CD14-positive monocyte (primary cell): Measurements from ENCODE around the gene UPB1. TPM values are rescaled to one million over a fixed set of nuclear protein-coding genes. Genes with fewer than 3 reads are reported as not detected.
A peak's percentile ranks its signal among the peaks of the same experiment; 100 is the strongest.

Source experiments
- DNase-seq, 3 donors: peaks; one replicate each; pipeline ENCODE4 v3.0.0-alpha.2; 2011 to 2022
- H2AFZ ChIP-seq: 2 replicates; pipeline ENCODE4 v1.6.0; 2012; ENCODE audit warnings: mild to moderate bottlenecking, low read depth, low read length, inconsistent platforms; ENCODE audit not compliant: insufficient read depth, poor library complexity, severe bottlenecking
- H3K27ac ChIP-seq, 2 donors: 1 replicate in 1 of 2; 2 replicates in 1 of 2; pipeline ENCODE4 v1.5.1; 2012 to 2013; ENCODE audit warnings: low read length in 2 of 2, control low read depth in 1 of 2, inconsistent platforms in 1 of 2, low read depth in 1 of 2, mild to moderate bottlenecking in 1 of 2
- H3K27me3 ChIP-seq, 2 donors: one replicate each; pipeline versions ENCODE4 v1.6.0 to v1.6.1; 2011 to 2013; ENCODE audit warnings: low read length in 2 of 2; ENCODE audit not compliant: control insufficient read depth in 2 of 2, insufficient read depth in 2 of 2
- H3K36me3 ChIP-seq, 2 donors: replicated peaks in 1 of 2; 1 replicate in 1 of 2; 2 replicates in 1 of 2; pipeline versions ENCODE4 v1.5.1 to v1.6.1; 2012 to 2013; ENCODE audit warnings: low read length in 2 of 2, control low read depth in 1 of 2, inconsistent platforms in 1 of 2, mild to moderate bottlenecking in 1 of 2; ENCODE audit not compliant: insufficient read depth in 2 of 2, control insufficient read depth in 1 of 2
- H3K4me1 ChIP-seq, 2 donors: 1 replicate in 1 of 2; 2 replicates in 1 of 2; pipeline versions ENCODE4 v1.5.1 to v1.6.1; 2012 to 2013; ENCODE audit warnings: low read length in 2 of 2, control low read depth in 1 of 2, inconsistent platforms in 1 of 2, mild to moderate bottlenecking in 1 of 2, moderate library complexity in 1 of 2; ENCODE audit not compliant: insufficient read depth in 2 of 2, control insufficient read depth in 1 of 2
- H3K4me2 ChIP-seq: replicated peaks from 2 replicates; pipeline ENCODE3; 2012; ENCODE audit warnings: low read length, moderate library complexity, mild to moderate bottlenecking; ENCODE audit not compliant: poor library complexity, severe bottlenecking; ENCODE audit errors: extremely low read depth
- H3K4me3 ChIP-seq, 3 experiments: fragments of 200-600 bp in 1 of 3; sonication (generic) in 1 of 3; replicated peaks in 1 of 3; 1 replicate in 2 of 3; 2 replicates in 1 of 3; pipeline ENCODE4 v1.5.1; 2011 to 2013; ENCODE audit warnings: low read length in 3 of 3, mild to moderate bottlenecking in 3 of 3, control low read depth in 2 of 3, low read depth in 2 of 3, inconsistent platforms in 1 of 3, moderate library complexity in 1 of 3
- H3K79me2 ChIP-seq: 2 replicates; pipeline ENCODE4 v1.6.0; 2012; ENCODE audit warnings: mild to moderate bottlenecking, control low read depth, inconsistent platforms, low read length, moderate library complexity; ENCODE audit not compliant: insufficient read depth
- H3K9ac ChIP-seq: 2 replicates; pipeline ENCODE4 v1.6.0; 2017; ENCODE audit warnings: low read length, mild to moderate bottlenecking; ENCODE audit not compliant: insufficient read depth, poor library complexity, severe bottlenecking
- H3K9me3 ChIP-seq, 2 donors: replicated peaks in 1 of 2; 1 replicate in 1 of 2; 2 replicates in 1 of 2; pipeline versions ENCODE4 v1.5.1 to v1.6.1; 2012 to 2013; ENCODE audit warnings: low read length in 2 of 2, control low read depth in 1 of 2; ENCODE audit not compliant: control insufficient read depth in 1 of 2, insufficient read depth in 1 of 2
- H4K20me1 ChIP-seq: 2 replicates; pipeline ENCODE4 v1.6.0; 2012; ENCODE audit warnings: mild to moderate bottlenecking, low read length, control low read depth, moderate library complexity; ENCODE audit not compliant: insufficient read depth
- H3K27ac Mint-ChIP-seq, 7 donors: one replicate each; pipeline ENCODE4 v1.8.0; 2020; ENCODE audit warnings: mild to moderate bottlenecking in 7 of 7, mixed read lengths in 7 of 7, moderate library complexity in 6 of 7, inconsistent platforms in 2 of 7
- H3K27me3 Mint-ChIP-seq, 3 donors: one replicate each; pipeline ENCODE4 v1.8.0; 2021 to 2022; ENCODE audit warnings: low read depth in 3 of 3, mild to moderate bottlenecking in 3 of 3, mixed read lengths in 3 of 3, moderate library complexity in 3 of 3, inconsistent platforms in 1 of 3
- H3K36me3 Mint-ChIP-seq, 2 donors: one replicate each; pipeline ENCODE4 v1.8.0; 2020; ENCODE audit warnings: mixed read lengths in 2 of 2, inconsistent platforms in 1 of 2, mild to moderate bottlenecking in 1 of 2
- H3K4me1 Mint-ChIP-seq: one replicate; pipeline ENCODE4 v1.8.0; 2020; ENCODE audit warnings: mild to moderate bottlenecking, mixed read lengths
- H3K4me3 Mint-ChIP-seq, 2 donors: one replicate each; pipeline ENCODE4 v1.8.0; 2020; ENCODE audit warnings: mild to moderate bottlenecking in 2 of 2, mixed read lengths in 2 of 2, moderate library complexity in 1 of 2
- H3K9me3 Mint-ChIP-seq, 7 donors: one replicate each; pipeline ENCODE4 v1.8.0; 2020 to 2022; ENCODE audit warnings: mixed read lengths in 7 of 7, mild to moderate bottlenecking in 6 of 7, moderate library complexity in 6 of 7, inconsistent platforms in 2 of 7
- WGBS: methylation state at CpG from one replicate; pipeline ENCODE4 v1.1.5; 2013; ENCODE audit warnings: missing lambda C conversion rate; ENCODE audit not compliant: insufficient coverage; 5-methylcytosine and 5-hydroxymethylcytosine counted together
- intact Hi-C, 2 donors: fragments of 100-400 bp; cut with micrococcal nuclease; formaldehyde crosslinking; loops; one replicate each; pipeline versions ENCODE4 v1.15.0 to v1.15.1; 2023
- polyA plus RNA-seq, 3 donors: library from polyadenylated mRNA; depleted of rRNA in 1 of 3; unstranded in 2 of 3; stranded (reverse) in 1 of 3; fragments of 300-500 nt in 2 of 3; fragments of >200 nt in 1 of 3; fragmentation: Illumina TruSeq in 2 of 3; gene quantifications; 1 replicate in 2 of 3; 2 replicates in 1 of 3; pipeline ENCODE4 v1.2.3, GENCODE V29; 2012 to 2021
- TF ChIP-seq, protein P1 (sequence below): fragments of 200-600 bp; IDR thresholded peaks from one replicate; pipeline ENCODE4 v1.8.0; 2022; ENCODE audit warnings: antibody characterized with exemption, mild to moderate bottlenecking

UPB1 gene
- polyA plus RNA-seq, 3 donors, result 0.13 to 0.17 TPM; not detected in 1

DNA sequence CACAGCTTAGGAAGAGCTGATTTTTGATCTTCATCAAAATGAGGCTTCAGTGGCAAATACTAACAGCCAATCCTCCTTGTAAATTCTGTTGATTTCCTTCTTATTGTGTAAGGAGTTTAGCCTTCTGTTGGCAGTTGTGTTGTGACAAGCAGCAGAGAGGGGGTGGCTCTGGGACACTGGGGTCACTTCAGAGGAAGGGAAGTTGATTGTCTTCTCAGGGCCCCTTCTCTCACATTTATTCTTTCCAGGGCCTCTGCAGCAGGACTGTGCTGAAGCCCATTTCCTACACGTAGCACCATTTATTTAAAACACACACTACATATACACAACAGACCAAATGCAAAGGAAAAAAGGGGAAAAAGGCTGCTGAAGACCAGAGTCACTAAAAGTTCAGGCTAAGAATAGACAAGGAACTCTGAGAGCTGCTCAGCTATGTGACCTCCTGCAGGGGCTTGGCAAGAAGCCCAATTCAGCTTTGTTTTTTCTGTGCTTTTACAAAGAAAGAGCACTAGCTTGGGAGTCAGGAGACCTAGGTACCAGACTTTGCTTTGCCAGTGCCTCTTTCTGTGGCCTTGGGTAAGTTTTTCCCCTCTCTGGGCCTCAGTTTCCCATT lies 28.3 kb upstream of the UPB1 start:
- no peak overlapping the region for H2AFZ ChIP-seq
- no peaks in the 10 kb centered on the region for H4K20me1 ChIP-seq
- H3K4me3 ChIP-seq, result peak overlapping the region in 1 of 3 experiments; percentile 48
- peak overlapping the region; percentile 64 to 91 (median 79) for H3K27ac Mint-ChIP-seq
- no peaks in the 10 kb centered on the region for H3K27me3 ChIP-seq
- intact Hi-C loops, result loop anchor here in 1 of 2 donors (5.0 kb wide), 1 partner anchor 35 kb away; no protein-coding TSS in a partner anchor
- H3K4me3 Mint-ChIP-seq, result peak overlapping the region; percentile 37 to 72
- peaks cover 57% of the 10 kb centered on the region for H3K4me1 Mint-ChIP-seq
- no peak for DNase-seq
- no CpG with 5 or more reads among the region's 1 CpG for WGBS
- H3K27ac ChIP-seq, result peak overlapping the region; percentile 37 to 58
- TF ChIP-seq, protein P1, sequence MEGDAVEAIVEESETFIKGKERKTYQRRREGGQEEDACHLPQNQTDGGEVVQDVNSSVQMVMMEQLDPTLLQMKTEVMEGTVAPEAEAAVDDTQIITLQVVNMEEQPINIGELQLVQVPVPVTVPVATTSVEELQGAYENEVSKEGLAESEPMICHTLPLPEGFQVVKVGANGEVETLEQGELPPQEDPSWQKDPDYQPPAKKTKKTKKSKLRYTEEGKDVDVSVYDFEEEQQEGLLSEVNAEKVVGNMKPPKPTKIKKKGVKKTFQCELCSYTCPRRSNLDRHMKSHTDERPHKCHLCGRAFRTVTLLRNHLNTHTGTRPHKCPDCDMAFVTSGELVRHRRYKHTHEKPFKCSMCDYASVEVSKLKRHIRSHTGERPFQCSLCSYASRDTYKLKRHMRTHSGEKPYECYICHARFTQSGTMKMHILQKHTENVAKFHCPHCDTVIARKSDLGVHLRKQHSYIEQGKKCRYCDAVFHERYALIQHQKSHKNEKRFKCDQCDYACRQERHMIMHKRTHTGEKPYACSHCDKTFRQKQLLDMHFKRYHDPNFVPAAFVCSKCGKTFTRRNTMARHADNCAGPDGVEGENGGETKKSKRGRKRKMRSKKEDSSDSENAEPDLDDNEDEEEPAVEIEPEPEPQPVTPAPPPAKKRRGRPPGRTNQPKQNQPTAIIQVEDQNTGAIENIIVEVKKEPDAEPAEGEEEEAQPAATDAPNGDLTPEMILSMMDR, result no peak
- no peaks in the 10 kb centered on the region for H3K79me2 ChIP-seq
- H3K9me3 ChIP-seq, result no peaks in the 10 kb centered on the region
- peaks cover 0 to 3% (median 0%) of the 10 kb centered on the region in 7 donors for H3K9me3 Mint-ChIP-seq
- H3K27me3 Mint-ChIP-seq, result no peaks in the 10 kb centered on the region
- peak overlapping the region; percentile 2 for H3K9ac ChIP-seq
- no peaks in the 10 kb centered on the region for H3K36me3 ChIP-seq
- peaks cover 48 to 64% of the 10 kb centered on the region in 2 donors for H3K4me1 ChIP-seq
- H3K4me2 ChIP-seq, result peak overlapping the region; percentile 52
- H3K36me3 Mint-ChIP-seq, result peaks cover 0 to 2% of the 10 kb centered on the region in 2 donors

DNA sequence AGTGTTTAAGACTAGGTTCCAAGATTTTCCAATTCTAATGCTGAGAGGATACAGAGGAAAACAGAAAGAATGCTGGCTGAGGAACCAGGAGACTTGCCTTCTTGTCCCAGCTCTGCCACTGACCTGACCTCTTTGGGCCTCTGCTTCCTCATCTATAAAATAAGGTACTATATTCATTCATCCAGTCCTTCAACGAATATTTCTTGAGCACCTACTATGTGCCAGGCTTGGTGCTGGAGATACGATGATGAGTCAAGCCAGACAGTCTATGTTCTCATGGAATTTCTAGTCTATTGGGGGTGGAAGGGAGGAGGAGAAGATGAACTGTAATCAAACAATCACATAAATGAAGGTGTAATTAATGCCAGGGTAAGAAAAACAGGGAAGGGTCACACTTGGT lies 27.8 kb upstream of the UPB1 start:
- Histone ChIP-seq H3K4me2 (peak overlapping the region; percentile 52), H4K20me1 (no peaks in the 10 kb centered on the region), H3K79me2 (no peaks in the 10 kb centered on the region), H3K27ac (peak overlapping the region; percentile 37 to 58), H3K4me1 (peaks cover 47 to 63% of the 10 kb centered on the region in 2 donors), H3K36me3 (no peaks in the 10 kb centered on the region), H3K4me3 (peak overlapping the region in 1 of 3 experiments; percentile 48), H3K27me3 (no peaks in the 10 kb centered on the region), H2AFZ (no peak overlapping the region), H3K9me3 (no peaks in the 10 kb centered on the region), H3K9ac (no peak overlapping the region)
- Mint-ChIP-seq H3K4me3 (peak overlapping the region; percentile 37 to 72), H3K9me3 (peaks cover 0 to 3% (median 0%) of the 10 kb centered on the region in 7 donors), H3K27me3 (no peaks in the 10 kb centered on the region), H3K36me3 (no peaks in the 10 kb centered on the region), H3K4me1 (peaks cover 57% of the 10 kb centered on the region), H3K27ac (peak overlapping the region; percentile 53 to 91 (median 79))
- no peak for DNase-seq
- whole genome bisulfite sequencing, result no CpG with 5 or more reads among the region's 2 CpGs
- TF ChIP-seq, protein P1, result no peak
- intact Hi-C loops, result loop anchor here in 1 of 2 donors (5.0 kb wide), 1 partner anchor 35 kb away; no protein-coding TSS in a partner anchor
